Endothelial cell of umbilical vein (primary cell): Measurements from ENCODE around the gene NTRK2. TPM values are rescaled to one million over a fixed set of nuclear protein-coding genes. Genes with fewer than 3 reads are reported as not detected.

Source experiments
- BruUV-seq: library from RNA; stranded (reverse); fragments of 400-500 nt; replicated peaks from 2 replicates; lab custom pipeline; 2021; lab: Mats Ljungman, UMichigan
- CTCF ChIA-PET: fragments of 300-600, 350-600 bp; sonication (Branson Sonifier 250); formaldehyde crosslinking; loops from one replicate; lab custom pipeline; 2021; ENCODE audit warnings: antibody characterized with exemption, inconsistent platforms; lab: Charles Lee
- POLR2A ChIA-PET: fragments of 300-600, 350-600 bp; sonication (Branson Sonifier 250); formaldehyde crosslinking; loops from one replicate; lab custom pipeline; 2021; ENCODE audit warnings: antibody characterized with exemption, inconsistent platforms; lab: Charles Lee
- DNase-seq: peaks from one replicate; pipeline ENCODE4 v3.0.0-alpha.2; 2011; ENCODE audit warnings: low read depth, low spot score
- FAIRE-seq: peaks from 2 replicates; lab custom pipeline; 2011; peaks lifted over from hg19 to GRCh38; lab: Jason Lieb, UNC
- H2AFZ ChIP-seq: 2 replicates; pipeline ENCODE4 v1.6.0; 2012; ENCODE audit warnings: low read depth, low read length, control low read depth, inconsistent platforms
- H3K27ac ChIP-seq: 2 replicates; pipeline ENCODE4 v1.5.1; 2011; ENCODE audit warnings: low read depth, mild to moderate bottlenecking, control low read depth, low read length, moderate library complexity; ENCODE audit not compliant: insufficient read depth
- H3K27me3 ChIP-seq, 2 experiments: 2 replicates each; pipeline versions ENCODE4 v1.6.0 to v1.6.1; 2011; ENCODE audit warnings: low read length in 2 of 2, mixed read lengths in 1 of 2; ENCODE audit not compliant: control insufficient read depth in 2 of 2, insufficient read depth in 2 of 2
- H3K36me3 ChIP-seq, 2 experiments: 2 replicates in 1 of 2; 3 replicates in 1 of 2; pipeline ENCODE4 v1.5.1; 2011; ENCODE audit warnings: low read length in 2 of 2, mild to moderate bottlenecking in 1 of 2, moderate library complexity in 1 of 2; ENCODE audit not compliant: control insufficient read depth in 2 of 2, insufficient read depth in 2 of 2; ENCODE audit errors: extremely low read depth in 1 of 2
- H3K4me1 ChIP-seq: 3 replicates; pipeline ENCODE4 v1.5.1; 2011; ENCODE audit warnings: mild to moderate bottlenecking, low read length; ENCODE audit not compliant: control insufficient read depth, insufficient read depth; ENCODE audit errors: extremely low read depth
- H3K4me2 ChIP-seq: 2 replicates; pipeline ENCODE4 v1.6.1; 2011; ENCODE audit warnings: low read length, control low read depth, mixed read lengths; ENCODE audit not compliant: insufficient read depth
- H3K4me3 ChIP-seq, 3 experiments: fragments of 200-600 bp in 1 of 3; sonication (generic), shearing (Covaris generic) in 1 of 3; replicated peaks in 1 of 3; 2 replicates each; pipeline ENCODE4 v1.5.1; 2011 to 2016; ENCODE audit warnings: control low read depth in 3 of 3, low read length in 3 of 3, mild to moderate bottlenecking in 2 of 3, inconsistent platforms in 1 of 3, low read depth in 1 of 3, moderate library complexity in 1 of 3; ENCODE audit not compliant: insufficient read depth in 1 of 3
- H3K79me2 ChIP-seq: 2 replicates; pipeline ENCODE4 v1.6.0; 2012; ENCODE audit warnings: low read length, inconsistent platforms; ENCODE audit not compliant: control insufficient read depth, insufficient read depth
- H3K9ac ChIP-seq: replicated peaks from 2 replicates; pipeline ENCODE3; 2011; ENCODE audit warnings: low read length, control low read depth; ENCODE audit not compliant: insufficient read depth; ENCODE audit errors: extremely low read depth
- H3K9me1 ChIP-seq: replicated peaks from 3 replicates; pipeline ENCODE4 v1.6.0; 2011; ENCODE audit warnings: mild to moderate bottlenecking, low read length; ENCODE audit not compliant: control insufficient read depth, insufficient read depth; ENCODE audit errors: extremely low read depth
- H3K9me3 ChIP-seq: replicated peaks from 2 replicates; pipeline ENCODE4 v1.5.1; 2012; ENCODE audit warnings: low read length, inconsistent platforms; ENCODE audit not compliant: control insufficient read depth, insufficient read depth
- H4K20me1 ChIP-seq: replicated peaks from 2 replicates; pipeline ENCODE3; 2011; ENCODE audit warnings: mild to moderate bottlenecking, low read length; ENCODE audit not compliant: control insufficient read depth, insufficient read depth; ENCODE audit errors: extremely low read depth
- CTCF ChIP-seq, 2 donors: IDR thresholded peaks; 1 replicate in 1 of 2; 2 replicates in 1 of 2; pipeline ENCODE4 v1.5.1; 2011; ENCODE audit warnings: low read length in 2 of 2, mild to moderate bottlenecking in 2 of 2, moderate library complexity in 2 of 2, control low read depth in 1 of 2, inconsistent platforms in 1 of 2, low read depth in 1 of 2; ENCODE audit not compliant: insufficient read depth in 1 of 2; ENCODE audit errors: extremely low read depth in 1 of 2
- EZH2 ChIP-seq: IDR thresholded peaks from 2 replicates; pipeline ENCODE4 v1.6.1; 2012; ENCODE audit warnings: borderline replicate concordance, low read depth, mild to moderate bottlenecking, moderate library complexity, low read length, inconsistent platforms; ENCODE audit not compliant: severe bottlenecking
- FOS ChIP-seq: IDR thresholded peaks from 2 replicates; pipeline ENCODE4 v1.6.1; 2011; ENCODE audit warnings: mild to moderate bottlenecking, low read length, moderate library complexity, borderline replicate concordance; ENCODE audit not compliant: insufficient read depth
- GATA2 ChIP-seq: IDR thresholded peaks from 2 replicates; pipeline ENCODE4 v1.7.0; 2011; ENCODE audit warnings: low read depth, mild to moderate bottlenecking, moderate library complexity, mixed read lengths, low read length; ENCODE audit not compliant: insufficient read length, insufficient read depth
- JUN ChIP-seq: IDR thresholded peaks from 2 replicates; pipeline ENCODE4 v1.6.1; 2011; ENCODE audit warnings: borderline replicate concordance, low read depth; ENCODE audit not compliant: insufficient read length, insufficient read depth
- MYC ChIP-seq: IDR thresholded peaks from one replicate; pipeline ENCODE4 v1.6.1; 2011; ENCODE audit warnings: mild to moderate bottlenecking, low read depth, low read length
- POLR2A ChIP-seq: IDR thresholded peaks from 2 replicates; pipeline ENCODE4 v1.6.1; 2012; ENCODE audit warnings: low read depth, mild to moderate bottlenecking, control low read depth, low read length
- POLR2AphosphoS5 ChIP-seq: IDR thresholded peaks from 2 replicates; pipeline ENCODE4 v1.6.1; 2012; ENCODE audit warnings: low read depth, mild to moderate bottlenecking, control low read depth, low read length, moderate library complexity; ENCODE audit not compliant: insufficient read depth
- dilution Hi-C: fragments of 300-500 bp; cut with MboI; formaldehyde crosslinking; loops from one replicate; pipeline ENCODE4 v1.15.0; 2019; ENCODE audit warnings: low sequenced_read_pairs; ENCODE audit not compliant: extremely low pct_ligation_motif_present
- intact Hi-C: fragments of 100-400 bp; cut with micrococcal nuclease; formaldehyde crosslinking; loops from one replicate; pipeline ENCODE4 v1.10.0; 2022
- polyA plus RNA-seq, 4 experiments: library from polyadenylated mRNA; depleted of rRNA in 3 of 4; stranded (reverse) in 3 of 4; unstranded in 1 of 4; fragments of >200 nt; gene quantifications; 2 replicates each; pipeline versions ENCODE4 v1.2.1 to v1.2.3, GENCODE V29; 2011 to 2012; ENCODE audit warnings: missing spikeins in 1 of 4
- total RNA-seq: library from RNA; stranded (reverse); gene quantifications from 2 replicates; pipeline ENCODE4 v1.2.3, GENCODE V29; 2021
- TF ChIP-seq, protein P1 (sequence below): IDR thresholded peaks from 2 replicates; pipeline ENCODE4 v1.6.1; 2011; ENCODE audit not compliant: insufficient read depth, insufficient read length

NTRK2 gene
- total and polyA plus RNA-seq, 2 donors (not counting 3 experiments of a cell fraction or from before 2014, with no cell fraction given): 0.01 to 0.13 TPM

GRCh38 chr9:84781458-84781857, 111.9 kb downstream of the NTRK2 start:
- ChIA-PET POLR2A (no interaction called here), CTCF (interaction anchor here (0.5 to 1.8 kb wide), 15 partner anchors 10 to 829 kb away, joined by 3 to 23 read pairs (median 4); no protein-coding TSS in a partner anchor)
- H3K27me3 ChIP-seq: no peaks in the 10 kb centered on the region
- H3K27ac ChIP-seq: no peak overlapping the region
- no TSS peak for BruUV-seq
- no peaks in the 10 kb centered on the region for H3K9me1 ChIP-seq
- DNase-seq (peak; percentile 33), FAIRE-seq (no peak)
- no peak overlapping the region for H3K9ac ChIP-seq
- no peaks in the 10 kb centered on the region for H3K36me3 ChIP-seq
- no peak overlapping the region for H3K4me2 ChIP-seq
- no peak overlapping the region for H3K4me3 ChIP-seq
- no peaks in the 10 kb centered on the region for H4K20me1 ChIP-seq
- intact Hi-C loops (loop anchor here (1.0 to 5.0 kb wide), 6 partner anchors 71 to 831 kb away; partner anchors contain the start of gene NTRK2), dilution Hi-C loops (no loop called here)
- peaks cover 7% of the 10 kb centered on the region for H3K4me1 ChIP-seq
- no peak for TF ChIP-seq MYC
- TF ChIP-seq CTCF (IDR thresholded peaks at IDR 0.05; ENCODE audit: extremely low read depth in 1 of 2, insufficient read depth in 1 of 2, low read depth in 1 of 2, low read length in 2 of 2): peak; percentile 30
- H3K79me2 ChIP-seq: no peaks in the 10 kb centered on the region
- no peak overlapping the region for H2AFZ ChIP-seq
- no peaks in the 10 kb centered on the region for H3K9me3 ChIP-seq

GRCh38 chr9:84781931-84782866, 112.7 kb downstream of the NTRK2 start:
- H3K4me1 ChIP-seq: peaks cover 7% of the 10 kb centered on the region
- H3K27me3 ChIP-seq: no peaks in the 10 kb centered on the region
- H3K9ac ChIP-seq: peak overlapping the region; percentile 71
- H3K79me2 ChIP-seq: no peaks in the 10 kb centered on the region
- dilution Hi-C loops (no loop called here), intact Hi-C loops (loop anchor here (1.0 to 5.0 kb wide), 6 partner anchors 70 to 830 kb away; partner anchors contain the start of gene NTRK2)
- H3K4me2 ChIP-seq: peak overlapping the region; percentile 73
- POLR2A ChIA-PET: no interaction called here
- BruUV-seq: no TSS peak
- peak overlapping the region; percentile 93 for H2AFZ ChIP-seq
- CTCF ChIA-PET: interaction anchor here (0.5 to 1.8 kb wide), 15 partner anchors 11 to 828 kb away, joined by 3 to 23 read pairs (median 4); no protein-coding TSS in a partner anchor
- H3K4me3 ChIP-seq: peak overlapping the region in 1 of 3 experiments; percentile 40
- peak overlapping the region; percentile 73 for H3K27ac ChIP-seq
- FAIRE-seq (peak; percentile 56), DNase-seq (peak; percentile 90)
- H3K9me3 ChIP-seq: no peaks in the 10 kb centered on the region
- H3K36me3 ChIP-seq: no peaks in the 10 kb centered on the region
- no peaks in the 10 kb centered on the region for H4K20me1 ChIP-seq
- no peaks in the 10 kb centered on the region for H3K9me1 ChIP-seq
- TF ChIP-seq CTCF (IDR thresholded peaks at IDR 0.05; ENCODE audit: extremely low read depth in 1 of 2, insufficient read depth in 1 of 2, low read depth in 1 of 2, low read length in 2 of 2) (no peak), POLR2A (no peak), MYC (no peak), EZH2 (no peak), GATA2 (peak; percentile 82), POLR2AphosphoS5 (no peak), JUN (peak; percentile 54), FOS (peak; percentile 49)
- TF ChIP-seq, protein P1, sequence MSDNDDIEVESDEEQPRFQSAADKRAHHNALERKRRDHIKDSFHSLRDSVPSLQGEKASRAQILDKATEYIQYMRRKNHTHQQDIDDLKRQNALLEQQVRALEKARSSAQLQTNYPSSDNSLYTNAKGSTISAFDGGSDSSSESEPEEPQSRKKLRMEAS: no peak
